GM10847 (cell line): ENCODE data around the gene ZNF174.

Experiments used
- POLR2A ChIP-seq: IDR thresholded peaks from 2 replicates; pipeline ENCODE4 v1.6.1; 2011; ENCODE audit not compliant: insufficient read length; ENCODE audit errors: extremely low read depth

Gene ZNF174

DNA sequence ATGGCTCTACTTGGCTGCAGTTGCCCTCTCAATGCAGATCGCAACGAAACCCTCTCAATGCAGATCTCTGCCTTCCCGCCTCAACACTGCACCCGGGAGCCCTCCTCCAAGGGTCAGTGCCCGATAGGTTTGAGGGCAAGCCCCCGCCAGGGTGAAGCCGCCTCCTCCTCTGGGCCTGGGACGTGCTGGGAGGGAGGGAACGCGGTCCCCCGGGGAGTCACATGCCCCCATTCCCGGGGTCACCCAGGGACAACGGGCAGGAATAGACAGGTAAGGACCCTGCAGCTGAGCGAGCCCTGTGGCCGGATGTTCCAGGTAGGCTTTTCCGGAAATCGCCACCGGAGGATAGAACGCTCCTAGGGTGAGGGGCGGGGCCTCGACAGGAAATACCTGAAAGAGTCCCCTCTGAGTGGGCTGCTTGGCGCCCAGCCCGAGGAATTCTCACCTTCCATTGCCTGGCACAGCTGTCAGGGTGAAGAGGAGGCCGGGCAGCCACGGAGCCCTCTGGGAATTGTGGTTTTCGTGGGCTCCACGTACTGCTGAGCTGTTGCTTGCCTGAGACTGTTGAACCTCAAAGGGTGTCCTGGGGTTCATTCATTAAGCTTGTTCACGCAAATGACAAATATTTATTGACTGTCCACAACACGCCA is 12.8 kb downstream of the ZNF174 start:
- no peak for TF ChIP-seq POLR2A

- no peak for TF ChIP-seq POLR2A
Observed at GRCh38 chr16:3431779-3432219, 30.8 kb downstream of the ZNF174 start.

DNA sequence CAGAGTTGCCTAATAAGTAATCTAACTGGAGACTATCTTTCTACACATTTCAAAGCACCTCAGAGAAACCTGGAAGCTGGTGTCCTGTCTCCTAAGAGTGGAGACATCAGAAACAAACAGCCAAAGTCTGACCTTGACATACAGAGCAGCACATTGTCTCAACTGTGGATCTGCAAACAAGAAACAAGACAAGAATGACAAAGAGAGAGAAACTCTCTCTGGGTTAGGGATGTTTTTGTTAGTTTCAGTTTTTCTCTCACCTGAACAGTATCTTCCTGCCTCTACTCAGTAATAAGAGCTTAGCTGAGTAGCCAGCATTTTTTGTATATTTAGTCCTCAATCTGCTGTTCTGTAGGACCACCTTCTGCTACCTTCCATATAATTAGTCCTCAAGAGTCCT is 33.4 kb downstream of the ZNF174 start:
- no peak for TF ChIP-seq POLR2A

GRCh38 chr16:3439637-3440036 is 38.6 kb downstream of the ZNF174 start:
- no peak for TF ChIP-seq POLR2A

- peak; percentile 45 for TF ChIP-seq POLR2A
Observed at GRCh38 chr16:3443108-3444031, 42.4 kb downstream of the ZNF174 start, which contains the start of the genes NAA60 and ZNF597. TSS of gene NAA60 (plus strand) at chr16:3443680. CDS start at chr16:3476228, 32,548 bp downstream. TSS of gene ZNF597 (minus strand) at chr16:3443504. CDS start at chr16:3443153, 351 bp downstream.

DNA sequence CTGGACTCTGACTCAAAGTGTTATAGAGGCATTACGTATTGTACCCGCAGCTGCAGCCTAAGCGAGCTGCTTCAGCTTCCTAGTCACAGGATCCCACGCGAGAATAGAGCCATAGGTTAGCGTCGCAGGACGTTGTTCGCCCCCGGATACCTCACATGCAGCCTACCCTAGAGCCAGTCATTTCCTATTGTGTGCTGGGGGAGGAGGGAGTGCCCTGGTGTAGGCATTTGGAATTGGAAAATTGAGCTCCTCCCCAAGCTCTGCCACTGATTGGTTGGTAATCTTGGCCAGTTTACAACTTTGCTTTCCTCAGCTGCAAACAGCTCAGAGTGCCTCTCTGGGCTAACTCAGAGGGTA is 43.0 kb downstream of the ZNF174 start:
- TF ChIP-seq POLR2A, result no peak

DNA sequence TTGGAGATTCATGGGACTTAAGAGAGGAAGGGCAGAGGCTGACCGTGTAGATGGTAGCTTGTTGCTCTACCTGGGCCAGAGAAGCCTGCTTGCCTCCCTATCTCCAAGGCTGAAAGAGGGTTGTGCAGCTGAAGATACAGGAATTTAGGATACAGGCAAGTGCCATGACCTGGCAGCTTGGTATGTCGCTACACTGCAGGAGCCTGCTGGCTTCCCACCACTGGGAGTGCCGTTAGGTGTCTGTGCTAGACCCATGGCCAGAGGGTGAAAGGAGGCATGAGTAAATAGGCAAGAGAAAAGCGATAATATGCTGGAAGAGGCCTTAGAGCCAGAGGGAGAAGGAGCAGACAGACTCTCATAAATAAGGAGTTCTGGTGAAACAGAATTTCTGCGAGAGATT is 53.1 kb downstream of the ZNF174 start:
- no peak for TF ChIP-seq POLR2A

GRCh38 chr16:3454631-3455147 is 53.7 kb downstream of the ZNF174 start:
- no peak for TF ChIP-seq POLR2A

GRCh38 chr16:3457434-3458252 is 56.6 kb downstream of the ZNF174 start:
- TF ChIP-seq POLR2A, result peak; percentile 86

DNA sequence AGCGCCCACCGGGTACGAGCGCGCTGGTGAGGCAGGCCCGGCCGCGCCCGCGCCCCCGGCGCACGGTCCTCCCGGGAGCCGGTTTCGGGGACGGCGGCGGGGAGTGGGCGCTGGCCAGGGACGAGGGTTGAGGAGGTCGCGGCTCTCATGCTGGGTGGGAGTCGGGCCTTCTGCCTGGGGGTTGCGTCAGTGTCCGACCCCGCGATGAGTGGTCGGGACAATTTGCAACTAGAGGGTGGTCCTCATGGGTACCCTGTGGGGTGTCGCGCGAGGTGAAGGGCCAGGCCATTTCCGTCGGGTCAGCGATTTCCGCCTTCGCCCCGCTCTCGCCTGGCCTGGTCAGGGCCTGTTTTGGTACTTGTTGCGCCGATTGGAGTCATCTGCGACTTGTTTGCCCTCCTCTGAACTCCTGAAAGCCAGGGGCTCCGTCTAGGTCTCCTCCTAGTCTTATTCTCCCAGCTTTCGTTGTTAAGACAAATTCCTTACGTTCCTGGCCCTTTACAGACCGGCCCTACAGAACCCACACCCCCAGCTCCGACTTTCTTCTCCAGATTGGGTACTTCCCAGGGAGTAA is 57.4 kb downstream of the ZNF174 start:
- no peak for TF ChIP-seq POLR2A

DNA sequence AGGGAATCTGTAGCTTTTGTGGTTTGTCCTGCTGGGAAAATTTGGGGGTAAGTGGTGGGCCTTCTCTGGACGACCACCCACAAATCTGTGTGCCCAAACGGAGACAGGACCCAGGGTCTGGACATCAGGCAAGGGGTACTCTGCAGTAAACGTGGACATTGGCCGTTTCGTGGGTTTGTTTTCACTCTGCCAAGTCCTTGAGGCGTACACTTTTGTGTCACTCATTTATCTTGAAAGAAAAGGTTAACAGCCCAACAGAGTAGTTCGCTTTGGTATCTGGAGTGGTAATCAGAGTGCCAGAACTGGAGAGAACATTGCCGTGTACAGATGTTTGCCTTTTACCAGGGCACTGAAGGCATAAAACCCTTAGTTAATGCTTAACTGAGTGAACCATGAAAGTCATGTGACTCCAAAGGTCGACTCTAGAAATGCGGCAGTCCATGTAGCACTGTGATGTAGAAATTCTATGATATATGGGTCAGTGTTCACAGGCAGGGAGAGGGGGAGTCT is 57.9 kb downstream of the ZNF174 start:
- TF ChIP-seq POLR2A, result no peak
